Activated CD4-positive, alpha-beta T cell treated with anti-CD3 and anti-CD28 coated beads, Interleukin-2, amount 10 ng/mL, durations not matched to agents 24 days and 14 days (primary cell): ENCODE results near the gene KCNJ15. TPM values are rescaled to one million over a fixed set of nuclear protein-coding genes. Genes with fewer than 3 reads are reported as not detected.

Source experiments
- DNase-seq: peaks from one replicate; pipeline ENCODE4 v3.0.0; 2022
- H3K27ac Mint-ChIP-seq: one replicate; pipeline ENCODE4 v1.8.0; 2022; ENCODE audit warnings: mild to moderate bottlenecking, mixed read lengths
- H3K27me3 Mint-ChIP-seq: one replicate; pipeline ENCODE4 v1.8.0; 2022; ENCODE audit warnings: mixed read lengths
- H3K36me3 Mint-ChIP-seq: one replicate; pipeline ENCODE4 v1.8.0; 2022; ENCODE audit warnings: low read depth, mild to moderate bottlenecking, mixed read lengths
- H3K4me1 Mint-ChIP-seq: one replicate; pipeline ENCODE4 v1.8.0; 2021; ENCODE audit warnings: mixed read lengths
- H3K4me3 Mint-ChIP-seq: one replicate; pipeline ENCODE4 v1.8.0; 2022; ENCODE audit warnings: mild to moderate bottlenecking, moderate library complexity, mixed read lengths
- H3K9me3 Mint-ChIP-seq: one replicate; pipeline ENCODE4 v1.8.0; 2021; ENCODE audit warnings: mixed read lengths
- intact Hi-C: fragments of 100-400 bp; cut with micrococcal nuclease; formaldehyde crosslinking; loops from one replicate; pipeline ENCODE4 v1.15.1; 2023
- total RNA-seq: library from RNA; stranded (reverse); gene quantifications from 2 replicates; pipeline ENCODE4 v1.2.3, GENCODE V29; 2022

The KCNJ15 gene
- total RNA-seq, 1 donor from 2014 or later, result 2.0 TPM

DNA sequence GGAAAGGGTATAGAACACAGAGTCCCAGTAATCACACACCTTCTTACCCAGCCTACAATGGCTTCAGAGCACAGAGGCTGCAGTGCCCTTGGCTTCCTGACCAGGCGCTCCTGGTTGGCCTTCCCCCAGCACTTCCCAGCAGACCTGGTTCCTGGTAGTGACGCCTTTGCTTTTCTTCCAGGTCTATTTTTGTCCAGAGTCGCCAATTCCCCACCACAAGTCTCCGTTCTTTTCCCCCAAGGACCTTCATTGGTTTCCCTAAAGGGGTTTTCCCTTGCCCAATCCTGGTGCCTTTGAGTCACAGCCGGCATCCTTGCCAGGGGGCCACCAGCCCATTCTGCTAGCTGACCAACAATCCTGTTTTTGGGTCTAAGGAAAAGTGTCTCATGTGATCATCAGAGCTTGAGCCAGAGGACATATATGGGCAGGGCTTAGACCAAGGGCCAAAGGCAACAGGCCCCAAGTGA lies 84.8 kb downstream of the KCNJ15 start:
- H3K9me3 Mint-ChIP-seq, result peaks cover 5% of the 10 kb centered on the region
- DNase-seq, result no peak
- no peaks in the 10 kb centered on the region for H3K36me3 Mint-ChIP-seq
- no peaks in the 10 kb centered on the region for H3K27me3 Mint-ChIP-seq
- intact Hi-C loops, result no loop called here
- no peak overlapping the region for H3K4me3 Mint-ChIP-seq
- no peaks in the 10 kb centered on the region for H3K4me1 Mint-ChIP-seq
- no peak overlapping the region for H3K27ac Mint-ChIP-seq

DNA sequence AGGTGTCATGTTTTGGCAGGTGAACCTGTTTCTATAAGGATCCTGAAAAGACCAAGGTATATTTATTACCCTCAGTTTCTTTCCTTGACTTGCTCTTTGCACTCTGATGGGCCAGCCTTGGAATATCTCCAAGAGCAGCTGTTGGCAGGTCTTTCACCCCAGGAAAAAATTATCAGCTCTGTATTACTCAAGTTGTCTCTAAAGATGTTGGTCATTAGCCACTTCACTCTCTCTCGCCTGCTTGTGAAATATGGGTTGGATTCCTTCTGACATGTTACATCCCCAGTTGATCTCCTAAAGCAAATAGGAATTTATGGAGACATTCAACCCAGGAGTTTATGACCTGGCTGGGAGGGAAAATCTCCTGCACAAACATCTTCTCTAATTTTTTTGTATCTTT lies 85.9 kb downstream of the KCNJ15 start:
- Mint-ChIP-seq H3K27ac (no peak overlapping the region), H3K27me3 (no peaks in the 10 kb centered on the region), H3K4me1 (no peaks in the 10 kb centered on the region), H3K9me3 (peaks cover 5% of the 10 kb centered on the region), H3K36me3 (no peaks in the 10 kb centered on the region), H3K4me3 (no peak overlapping the region)
- DNase-seq, result no peak
- intact Hi-C loops, result no loop called here

DNA sequence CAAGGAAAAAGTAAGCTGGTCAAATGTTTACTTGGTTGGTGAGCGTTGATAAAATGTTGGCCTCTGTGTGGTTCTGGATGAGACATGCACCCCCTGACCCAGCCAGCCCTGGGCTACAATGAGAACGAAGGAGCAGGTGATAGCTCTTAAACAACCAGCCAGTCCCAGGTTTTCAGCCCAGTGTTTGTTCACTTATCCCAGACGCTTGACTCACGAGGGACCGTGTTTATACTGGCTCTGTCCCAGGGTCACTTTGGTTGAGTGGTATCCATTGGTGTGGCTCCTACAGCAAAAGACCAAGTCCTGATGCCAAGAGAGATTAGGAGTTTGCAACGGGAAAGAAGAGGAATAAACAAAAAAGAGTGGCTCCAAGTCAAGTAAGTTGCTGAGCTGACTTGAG lies 86.9 kb downstream of the KCNJ15 start:
- H3K27ac Mint-ChIP-seq, result no peak overlapping the region
- DNase-seq, result no peak
- no peaks in the 10 kb centered on the region for H3K27me3 Mint-ChIP-seq
- H3K36me3 Mint-ChIP-seq, result no peaks in the 10 kb centered on the region
- no peak overlapping the region for H3K4me3 Mint-ChIP-seq
- intact Hi-C loops, result no loop called here
- H3K9me3 Mint-ChIP-seq, result peaks cover 5% of the 10 kb centered on the region
- peaks cover 5% of the 10 kb centered on the region for H3K4me1 Mint-ChIP-seq

DNA sequence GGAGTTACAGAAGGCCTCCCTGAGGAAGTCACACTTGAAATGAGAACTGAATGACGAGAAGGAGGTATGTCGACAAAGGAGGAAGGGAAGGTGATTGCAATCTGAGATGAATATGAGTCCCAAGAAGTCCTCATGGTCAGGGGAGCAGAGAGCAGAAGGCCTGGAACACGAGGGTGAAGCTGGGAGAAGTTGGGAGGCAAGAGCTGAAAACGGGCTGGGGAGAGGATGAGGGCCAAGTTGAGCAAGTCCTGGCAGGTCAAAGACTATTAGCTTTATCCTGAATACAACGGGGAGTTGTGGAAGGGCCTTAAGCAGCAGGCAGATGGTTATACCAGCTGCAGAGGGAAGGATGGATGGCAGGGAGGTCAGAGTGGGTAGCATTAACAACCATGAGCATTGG lies 89.5 kb downstream of the KCNJ15 start:
- no peaks in the 10 kb centered on the region for H3K36me3 Mint-ChIP-seq
- no peak overlapping the region for H3K4me3 Mint-ChIP-seq
- intact Hi-C loops, result loop anchor here (5.0 kb wide), 1 partner anchor 34 kb away; no protein-coding TSS in a partner anchor
- H3K4me1 Mint-ChIP-seq, result peaks cover 25% of the 10 kb centered on the region
- DNase-seq, result no peak
- no peaks in the 10 kb centered on the region for H3K27me3 Mint-ChIP-seq
- no peak overlapping the region for H3K27ac Mint-ChIP-seq
- peaks cover 5% of the 10 kb centered on the region for H3K9me3 Mint-ChIP-seq

DNA sequence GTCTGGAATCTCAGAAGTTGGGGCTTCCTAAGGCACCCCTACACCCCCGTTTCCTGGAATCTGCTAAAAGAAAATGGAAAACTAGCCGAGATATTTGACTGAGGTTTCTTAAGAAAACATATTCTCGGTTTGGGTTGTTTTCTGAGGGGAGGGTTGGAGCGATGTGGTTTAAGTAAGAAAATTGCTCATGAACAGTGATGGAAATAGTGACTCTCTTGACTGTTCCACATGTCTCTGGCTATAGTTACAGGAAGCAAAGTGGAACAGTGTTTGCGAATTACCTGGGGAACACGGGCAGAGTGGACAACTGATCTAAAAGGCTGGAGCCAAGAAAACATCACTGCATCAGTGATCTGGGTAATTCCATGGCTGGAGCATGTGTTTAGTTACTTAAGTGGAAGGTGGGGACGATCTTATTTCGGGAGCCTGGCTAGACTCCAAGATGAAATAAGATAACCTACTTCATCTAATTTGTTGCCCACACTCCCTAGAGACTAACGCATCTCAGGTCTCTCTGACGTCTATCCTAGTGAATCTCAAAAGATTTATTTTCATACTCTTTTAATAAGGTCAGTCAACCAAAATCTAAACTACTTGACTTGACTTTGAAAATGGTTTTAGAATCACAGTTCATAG lies 92.4 kb downstream of the KCNJ15 start:
- peaks cover 40% of the 10 kb centered on the region for H3K4me1 Mint-ChIP-seq
- H3K27ac Mint-ChIP-seq, result peak overlapping the region; percentile 88
- no peak overlapping the region for H3K4me3 Mint-ChIP-seq
- no peaks in the 10 kb centered on the region for H3K36me3 Mint-ChIP-seq
- no peak for DNase-seq
- intact Hi-C loops, result loop anchor here (1.0 to 5.0 kb wide), 5 partner anchors 21 to 104 kb away; no protein-coding TSS in a partner anchor
- H3K9me3 Mint-ChIP-seq, result peaks cover 5% of the 10 kb centered on the region
- no peaks in the 10 kb centered on the region for H3K27me3 Mint-ChIP-seq

DNA sequence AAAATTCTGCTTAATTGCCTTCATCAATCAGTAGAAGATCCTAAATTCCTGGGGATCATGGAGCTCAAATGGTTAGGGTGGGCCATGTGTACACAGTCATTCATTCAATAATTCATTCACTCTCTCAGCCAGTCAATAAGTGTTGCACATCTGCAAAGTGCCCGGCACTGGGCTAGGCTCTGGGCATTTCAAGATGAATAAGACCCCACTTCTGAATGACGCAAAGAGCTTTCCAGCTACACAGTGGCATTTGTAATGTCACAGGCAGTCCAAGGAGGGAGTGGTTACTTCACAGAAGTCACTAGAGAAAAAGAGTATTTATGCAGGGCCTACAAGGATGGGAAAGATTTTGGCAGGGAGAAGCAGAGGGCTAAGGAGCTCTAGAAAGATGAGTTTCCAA lies 93.2 kb downstream of the KCNJ15 start:
- H3K4me1 Mint-ChIP-seq, result peaks cover 40% of the 10 kb centered on the region
- H3K27me3 Mint-ChIP-seq, result no peaks in the 10 kb centered on the region
- H3K9me3 Mint-ChIP-seq, result peaks cover 5% of the 10 kb centered on the region
- H3K4me3 Mint-ChIP-seq, result no peak overlapping the region
- H3K36me3 Mint-ChIP-seq, result no peaks in the 10 kb centered on the region
- intact Hi-C loops, result loop anchor here (1.0 to 5.0 kb wide), 5 partner anchors 22 to 105 kb away; no protein-coding TSS in a partner anchor
- H3K27ac Mint-ChIP-seq, result peak overlapping the region; percentile 88
- no peak for DNase-seq

DNA sequence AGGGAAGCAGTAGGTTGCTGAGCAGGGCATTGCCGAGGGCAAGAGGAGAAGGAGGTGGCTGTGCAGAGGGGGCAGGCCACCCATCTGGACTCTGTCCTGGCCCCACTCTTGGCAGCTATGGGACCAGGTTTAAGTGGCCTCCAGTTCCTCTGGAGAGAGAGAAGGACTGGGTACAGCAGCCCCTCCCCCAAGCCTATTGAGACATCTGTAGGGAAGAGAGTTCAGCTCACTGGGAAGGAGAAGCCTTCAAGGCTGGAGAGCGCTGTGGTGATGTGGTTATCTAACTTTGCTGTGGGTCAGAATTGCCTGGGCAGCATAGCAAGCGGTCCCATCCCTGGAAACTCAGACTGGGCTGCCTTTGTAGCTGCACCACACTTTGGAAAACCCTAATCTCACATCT lies 93.9 kb downstream of the KCNJ15 start:
- H3K27ac Mint-ChIP-seq, result peak overlapping the region; percentile 68
- intact Hi-C loops, result no loop called here
- no peaks in the 10 kb centered on the region for H3K36me3 Mint-ChIP-seq
- no peak overlapping the region for H3K4me3 Mint-ChIP-seq
- no peaks in the 10 kb centered on the region for H3K27me3 Mint-ChIP-seq
- H3K9me3 Mint-ChIP-seq, result peaks cover 5% of the 10 kb centered on the region
- H3K4me1 Mint-ChIP-seq, result peaks cover 40% of the 10 kb centered on the region
- no peak for DNase-seq

DNA sequence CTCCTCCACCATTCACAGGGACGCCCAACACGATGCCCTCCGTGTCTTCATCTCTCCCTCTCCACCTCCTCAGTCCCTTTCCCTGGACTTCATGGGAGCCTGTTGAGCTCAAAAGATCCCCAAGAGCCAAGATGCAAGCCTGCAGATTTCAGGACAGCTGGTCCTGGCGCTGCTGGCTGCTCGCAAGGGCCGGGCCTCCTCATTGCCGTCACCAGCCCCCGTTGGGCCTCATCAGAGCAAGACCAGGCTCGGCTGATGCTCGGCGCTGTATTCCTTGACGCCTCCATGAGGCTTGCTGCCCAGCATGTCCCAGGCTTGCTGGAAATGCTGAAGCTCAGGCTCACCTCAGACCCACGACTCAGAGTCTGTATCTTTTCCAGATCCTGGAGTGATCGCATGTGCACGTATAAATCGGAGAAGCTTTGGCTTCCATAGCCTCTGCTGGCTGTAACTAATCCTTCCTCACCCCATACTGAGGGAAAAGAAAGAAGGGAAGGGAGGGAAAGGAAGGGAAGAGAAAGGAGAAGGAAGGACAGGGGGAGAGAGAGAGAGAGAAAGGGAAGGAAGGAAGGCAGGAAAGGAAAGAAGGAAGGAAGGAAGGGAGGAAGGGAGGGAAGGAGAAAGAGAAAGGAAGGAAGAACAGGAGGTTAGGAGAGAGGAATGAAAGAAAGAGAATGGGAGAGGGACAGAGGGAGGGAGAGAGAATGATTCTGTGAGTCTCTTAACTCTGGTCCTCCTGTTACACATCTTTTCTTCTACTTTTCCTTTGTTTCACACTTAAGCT lies 94.6 kb downstream of the KCNJ15 start:
- Mint-ChIP-seq H3K27me3 (no peaks in the 10 kb centered on the region), H3K36me3 (no peaks in the 10 kb centered on the region), H3K4me3 (peak overlapping the region; percentile 38), H3K4me1 (peaks cover 40% of the 10 kb centered on the region), H3K9me3 (peaks cover under 1% of the 10 kb centered on the region), H3K27ac (peak overlapping the region; percentile 79)
- intact Hi-C loops, result no loop called here
- no peak for DNase-seq

DNA sequence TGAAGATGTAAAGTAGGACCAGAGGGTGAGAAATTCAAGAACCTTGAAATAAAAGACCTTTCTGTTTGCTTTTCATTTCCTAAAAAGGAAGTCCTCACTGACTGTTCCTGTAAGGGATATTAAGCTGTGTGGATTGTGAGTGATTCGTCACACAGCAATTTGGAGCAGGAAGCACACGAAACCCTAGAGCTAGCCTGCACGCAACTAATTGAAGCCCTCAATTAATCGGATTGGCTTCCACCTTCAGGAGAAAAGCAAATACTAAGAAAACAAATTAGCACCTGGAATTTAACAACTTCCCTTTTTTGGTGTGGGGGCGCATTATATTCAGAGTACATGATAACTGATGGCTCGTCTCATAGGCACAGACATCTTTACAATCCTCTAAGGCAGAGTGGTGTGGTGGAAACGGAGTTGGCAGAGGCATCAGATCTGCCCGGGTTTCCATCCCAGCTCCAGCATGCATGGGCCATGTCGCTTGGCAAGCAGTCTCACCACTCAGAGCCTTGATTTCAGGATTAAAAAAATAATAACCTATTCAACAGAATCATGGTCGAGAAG lies 95.2 kb downstream of the KCNJ15 start:
- peak overlapping the region; percentile 79 for H3K27ac Mint-ChIP-seq
- no peaks in the 10 kb centered on the region for H3K9me3 Mint-ChIP-seq
- no peaks in the 10 kb centered on the region for H3K36me3 Mint-ChIP-seq
- H3K4me3 Mint-ChIP-seq, result peak overlapping the region; percentile 38
- H3K4me1 Mint-ChIP-seq, result peaks cover 40% of the 10 kb centered on the region
- no peaks in the 10 kb centered on the region for H3K27me3 Mint-ChIP-seq
- DNase-seq, result no peak
- intact Hi-C loops, result loop anchor here (1.0 kb wide), 2 partner anchors 133 to 193 kb away; no protein-coding TSS in a partner anchor

DNA sequence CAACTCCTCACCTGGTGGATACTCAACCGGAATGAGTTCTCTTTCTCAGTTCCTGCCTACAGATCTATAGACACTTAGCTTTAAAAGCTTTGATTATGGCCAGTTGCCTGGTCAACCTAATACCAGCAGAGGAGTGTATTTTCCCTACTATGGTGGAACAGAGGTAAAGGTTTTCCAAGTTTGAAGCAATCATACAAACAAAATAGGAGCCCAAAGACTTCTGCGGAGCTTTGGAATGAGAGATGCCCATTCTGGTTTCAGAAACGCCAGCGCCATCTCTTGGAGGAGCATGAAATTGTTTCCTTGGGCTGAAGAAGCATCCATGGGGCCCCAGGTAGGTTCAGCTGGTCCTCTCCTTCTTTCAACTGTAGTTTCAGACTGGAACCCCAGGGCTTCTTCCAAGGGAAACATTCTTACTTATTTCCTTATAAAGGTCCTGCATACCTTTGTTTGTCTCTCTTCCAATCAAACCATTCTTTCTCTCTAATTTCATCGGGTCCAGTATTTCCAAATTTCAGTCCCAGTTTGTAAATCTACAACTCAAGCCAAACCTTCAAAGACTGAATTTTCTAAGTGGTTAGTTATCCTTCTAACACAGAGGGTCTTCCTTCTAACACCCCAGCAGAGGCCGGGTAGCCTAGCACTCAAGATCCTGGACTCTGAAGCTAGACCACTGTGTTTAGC lies 95.9 kb downstream of the KCNJ15 start:
- H3K4me3 Mint-ChIP-seq, result peak overlapping the region; percentile 38
- DNase-seq, result peak; percentile 81

DNA sequence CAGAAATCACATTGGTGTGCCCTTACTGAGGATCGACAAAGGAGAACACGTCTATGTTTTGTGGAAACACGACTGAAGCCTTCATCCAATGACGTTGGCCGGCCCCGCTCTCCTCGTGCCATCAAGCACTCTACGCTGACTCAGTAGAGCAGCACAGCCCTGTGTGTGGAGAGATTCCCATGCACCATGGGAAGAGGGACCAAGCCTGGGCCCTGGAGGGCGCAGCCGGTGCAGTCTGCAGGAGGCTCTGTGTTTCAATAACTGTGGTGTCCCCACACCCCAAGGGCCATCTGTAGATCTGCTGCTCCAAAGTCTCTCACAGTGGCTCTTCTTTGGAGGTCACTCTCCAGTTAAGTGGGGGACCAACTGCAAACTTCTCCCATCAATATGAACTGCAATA lies 97.4 kb downstream of the KCNJ15 start:
- Mint-ChIP-seq H3K9me3 (no peaks in the 10 kb centered on the region), H3K27ac (no peak overlapping the region), H3K4me3 (peak overlapping the region; percentile 2), H3K4me1 (peaks cover 29% of the 10 kb centered on the region), H3K27me3 (no peaks in the 10 kb centered on the region), H3K36me3 (no peaks in the 10 kb centered on the region)
- intact Hi-C loops, result no loop called here
- DNase-seq, result no peak

More for the DNA sequence above, 95.9 kb downstream of the KCNJ15 start:
- intact Hi-C loops, result loop anchor here (1.0 kb wide), 2 partner anchors 133 to 193 kb away; no protein-coding TSS in a partner anchor
- no peaks in the 10 kb centered on the region for H3K9me3 Mint-ChIP-seq
- H3K27me3 Mint-ChIP-seq, result no peaks in the 10 kb centered on the region
- H3K27ac Mint-ChIP-seq, result peak overlapping the region; percentile 34
- no peaks in the 10 kb centered on the region for H3K36me3 Mint-ChIP-seq
- H3K4me1 Mint-ChIP-seq, result peaks cover 40% of the 10 kb centered on the region

DNA sequence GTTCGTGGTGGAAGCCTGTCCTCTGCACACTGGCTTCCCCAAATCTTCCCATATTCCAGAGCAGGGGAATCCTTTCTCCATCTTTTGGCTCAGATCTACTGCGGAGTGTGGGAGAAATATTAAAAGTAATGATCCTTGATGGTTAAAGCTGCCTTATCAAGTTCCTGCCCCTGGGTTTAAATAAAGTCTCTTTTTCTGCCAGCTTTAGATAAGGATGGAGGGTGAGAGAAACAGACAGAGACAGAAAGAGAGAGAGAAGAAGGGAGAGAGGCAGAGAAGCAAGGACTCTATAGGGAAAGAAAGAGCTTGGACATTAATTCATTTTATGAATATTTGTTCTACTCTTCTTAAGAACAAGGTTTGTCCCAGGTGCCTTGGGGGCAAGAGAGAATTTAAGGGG lies 98.0 kb downstream of the KCNJ15 start:
- H3K27ac Mint-ChIP-seq, result no peak overlapping the region
- intact Hi-C loops, result no loop called here
- H3K27me3 Mint-ChIP-seq, result no peaks in the 10 kb centered on the region
- H3K4me1 Mint-ChIP-seq, result peaks cover 25% of the 10 kb centered on the region
- DNase-seq, result no peak
- no peaks in the 10 kb centered on the region for H3K36me3 Mint-ChIP-seq
- H3K9me3 Mint-ChIP-seq, result no peaks in the 10 kb centered on the region
- H3K4me3 Mint-ChIP-seq, result peak overlapping the region; percentile 2

DNA sequence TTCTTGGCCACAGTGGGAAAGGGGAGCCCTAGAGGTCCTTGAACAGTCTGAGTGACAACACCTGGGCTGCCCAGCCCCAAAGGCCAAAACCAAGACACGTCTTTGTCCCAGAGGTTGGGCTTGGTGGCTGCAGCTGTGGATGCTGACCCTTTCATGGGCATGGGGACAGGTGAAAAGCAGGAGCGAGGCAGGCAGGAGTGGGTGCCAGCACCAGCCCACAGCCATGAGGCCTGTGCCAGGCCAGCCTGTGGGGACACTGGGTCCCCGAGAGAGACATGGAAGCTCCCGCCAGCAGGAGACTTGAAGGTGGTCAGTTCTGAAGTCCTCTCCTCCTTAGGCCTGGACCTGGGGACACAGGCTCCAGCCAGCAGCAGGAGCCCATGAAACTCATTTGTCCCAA lies 98.6 kb downstream of the KCNJ15 start:
- DNase-seq, result no peak
- no peaks in the 10 kb centered on the region for H3K27me3 Mint-ChIP-seq
- no peak overlapping the region for H3K27ac Mint-ChIP-seq
- intact Hi-C loops, result no loop called here
- H3K36me3 Mint-ChIP-seq, result no peaks in the 10 kb centered on the region
- peaks cover 19% of the 10 kb centered on the region for H3K4me1 Mint-ChIP-seq
- H3K9me3 Mint-ChIP-seq, result no peaks in the 10 kb centered on the region
- H3K4me3 Mint-ChIP-seq, result no peak overlapping the region
